ENCODE data around the gene HNRNPAB. TPM values are rescaled to one million over a fixed set of nuclear protein-coding genes. Genes with fewer than 3 reads are reported as not detected.
A peak's percentile ranks its signal among the peaks of the same experiment; 100 is the strongest.

Gene HNRNPAB
- total RNA-seq, 1 donor from 2014 or later: 118 TPM

DNA sequence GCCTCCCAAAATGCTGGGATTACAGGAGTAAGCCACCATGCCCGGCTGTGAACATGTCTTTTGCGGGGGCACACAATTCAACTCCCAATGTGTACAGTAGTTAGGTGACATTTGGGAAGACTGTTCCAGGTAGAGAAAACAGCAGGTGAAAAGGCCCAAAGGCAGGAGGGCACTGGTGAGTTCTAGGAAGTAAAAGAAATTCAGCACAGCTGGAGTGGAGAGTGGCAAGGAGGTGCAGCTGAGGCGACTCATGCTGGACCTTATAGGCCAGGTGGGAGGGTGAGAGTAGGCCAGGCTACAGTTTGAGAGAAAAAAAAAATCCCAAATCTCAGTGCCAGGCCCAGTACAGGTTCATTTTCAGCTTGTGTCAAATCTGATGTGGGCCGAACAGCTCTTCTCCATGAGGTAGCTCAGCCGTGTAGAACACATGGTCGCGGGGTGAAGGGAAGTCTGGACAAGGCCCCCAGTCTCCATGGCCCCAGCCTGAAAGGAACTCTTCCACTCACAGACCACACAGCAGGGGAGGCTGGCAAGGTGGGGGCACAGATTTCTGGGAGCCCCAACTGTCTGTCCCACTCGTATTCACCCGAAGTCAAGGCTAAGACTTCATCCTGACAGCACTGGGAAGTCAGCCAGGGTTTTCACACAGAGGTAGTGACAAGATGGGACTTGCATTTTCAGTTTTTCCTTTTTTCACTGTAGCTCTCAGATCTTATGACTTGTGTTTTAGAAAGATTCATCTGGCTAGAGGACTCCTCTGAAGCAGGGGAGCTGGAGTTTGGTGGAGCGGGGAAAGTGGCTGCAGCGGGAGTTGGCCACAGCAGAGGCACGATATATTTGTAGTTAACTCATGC lies 4.5 kb upstream of the HNRNPAB start:
- no peak for DNase-seq
- Mint-ChIP-seq H3K4me1 (peaks cover 3% of the 10 kb centered on the region), H3K4me3 (no peak overlapping the region), H3K9me3 (no peaks in the 10 kb centered on the region), H3K27ac (no peak overlapping the region), H3K27me3 (peaks cover 3% of the 10 kb centered on the region), H3K36me3 (ENCODE audit: low read depth) (peaks cover 3% of the 10 kb centered on the region)
- ATAC-seq (ENCODE audit: low read depth): no peak
- ChIA-PET POLR2A (no interaction called here), CTCF (interaction anchor here (0.6 kb wide), 1 partner anchor 353 kb away, joined by 3 read pairs; no protein-coding TSS in a partner anchor)
- intact Hi-C loops (cut with micrococcal nuclease): loop anchor here (10.0 kb wide), 1 partner anchor 425 kb away; the partner anchor contains the start of gene CLK4
- no peak for TF ChIP-seq CTCF (IDR thresholded peaks at IDR 0.05)

- ChIA-PET POLR2A (no interaction called here), CTCF (no interaction called here)
- intact Hi-C loops (cut with micrococcal nuclease): loop anchor here (10.0 kb wide), 1 partner anchor 423 kb away; the partner anchor contains the start of gene CLK4
- Mint-ChIP-seq H3K27me3 (no peaks in the 10 kb centered on the region), H3K4me3 (no peak overlapping the region), H3K36me3 (ENCODE audit: low read depth) (peaks cover 11% of the 10 kb centered on the region), H3K27ac (no peak overlapping the region), H3K4me1 (peaks cover 13% of the 10 kb centered on the region), H3K9me3 (no peaks in the 10 kb centered on the region)
- ATAC-seq (ENCODE audit: low read depth) (no peak), DNase-seq (no peak)
- TF ChIP-seq CTCF (IDR thresholded peaks at IDR 0.05): no peak
Observed at GRCh38 chr5:178201221-178201926, 3.0 kb upstream of the HNRNPAB start.

- no peak overlapping the region for H3K4me3 Mint-ChIP-seq
- POLR2A ChIA-PET: no interaction called here
- TF ChIP-seq CTCF (IDR thresholded peaks at IDR 0.05): no peak
- CTCF ChIA-PET: no interaction called here
- intact Hi-C loops (cut with micrococcal nuclease): loop anchor here (10.0 kb wide), 1 partner anchor 423 kb away; the partner anchor contains the start of gene CLK4
- H3K27ac Mint-ChIP-seq: no peak overlapping the region
- H3K27me3 Mint-ChIP-seq: no peaks in the 10 kb centered on the region
- peaks cover 19% of the 10 kb centered on the region for H3K4me1 Mint-ChIP-seq
- peaks cover 15% of the 10 kb centered on the region for H3K36me3 Mint-ChIP-seq (ENCODE audit: low read depth)
- ATAC-seq (ENCODE audit: low read depth): no peak
- H3K9me3 Mint-ChIP-seq: no peaks in the 10 kb centered on the region
- DNase-seq: no peak
Observed at GRCh38 chr5:178201927-178202235, 2.5 kb upstream of the HNRNPAB start.

- no peak overlapping the region for H3K27ac Mint-ChIP-seq
- CTCF ChIA-PET: no interaction called here
- H3K36me3 Mint-ChIP-seq (ENCODE audit: low read depth): peaks cover 22% of the 10 kb centered on the region
- ATAC-seq (ENCODE audit: low read depth) (no peak), DNase-seq (no peak)
- H3K27me3 Mint-ChIP-seq: no peaks in the 10 kb centered on the region
- POLR2A ChIA-PET: interaction anchor here (0.6 kb wide), 1 partner anchor 44 kb away, joined by 3 read pairs; no protein-coding TSS in a partner anchor
- intact Hi-C loops (cut with micrococcal nuclease): loop anchor here (10.0 kb wide), 1 partner anchor 422 kb away; the partner anchor contains the start of gene CLK4
- H3K9me3 Mint-ChIP-seq: no peaks in the 10 kb centered on the region
- H3K4me1 Mint-ChIP-seq: peaks cover 22% of the 10 kb centered on the region
- TF ChIP-seq CTCF (IDR thresholded peaks at IDR 0.05): no peak
- H3K4me3 Mint-ChIP-seq: peak overlapping the region; percentile 46
Observed at GRCh38 chr5:178202541-178202940, 1.8 kb upstream of the HNRNPAB start.

All from activated B cell treated with CpG ODN at 0.5 μM for 24 hours (primary cell).